OCI-LY3 (cell line): ENCODE measurements around the gene BAZ1B.

Experiments used
- H2AFZ ChIP-seq: fragments of 200-600, 300-600 bp; shearing (Covaris generic); 2 replicates; pipeline ENCODE4 v1.6.0; 2014; ENCODE audit warnings: antibody characterized with exemption, low read depth, low read length
- H3K27ac ChIP-seq: fragments of 200-600, 300-600 bp; sonication (generic); 2 replicates; pipeline ENCODE4 v1.5.1; 2014; ENCODE audit warnings: mild to moderate bottlenecking, low read length, moderate library complexity, mixed read lengths
- H3K27me3 ChIP-seq: fragments of 200-600, 300-600 bp; sonication (generic); 2 replicates; pipeline ENCODE4 v1.6.1; 2014; ENCODE audit warnings: low read depth, low read length, mixed read lengths
- H3K36me3 ChIP-seq: fragments of 200-600, 300-600 bp; sonication (generic); replicated peaks from 2 replicates; pipeline ENCODE3; 2014; ENCODE audit warnings: low read depth, low read length, mixed read lengths
- H3K4me1 ChIP-seq: fragments of 300-600, 200-600 bp; sonication (generic); 2 replicates; pipeline ENCODE4 v1.6.1; 2014; ENCODE audit warnings: low read length, mixed read lengths
- H3K4me2 ChIP-seq: fragments of 200-600, 300-600 bp; sonication (generic); 2 replicates; pipeline ENCODE4 v1.6.1; 2014; ENCODE audit warnings: low read length, mixed read lengths
- H3K4me3 ChIP-seq: fragments of 300-600, 200-600 bp; sonication (generic); 2 replicates; pipeline ENCODE4 v1.5.1; 2014; ENCODE audit warnings: antibody characterized with exemption, mild to moderate bottlenecking, low read length, moderate library complexity
- H3K79me2 ChIP-seq: fragments of 300-600, 200-600 bp; shearing (Covaris generic); 2 replicates; pipeline ENCODE4 v1.6.1; 2014; ENCODE audit warnings: mild to moderate bottlenecking, low read length, mixed read lengths
- H3K9ac ChIP-seq: fragments of 300-600, 200-600 bp; shearing (Covaris generic); 2 replicates; pipeline ENCODE4 v1.6.0; 2014; ENCODE audit warnings: mild to moderate bottlenecking, low read length, moderate library complexity
- H3K9me3 ChIP-seq: fragments of 200-600, 300-600 bp; shearing (Covaris generic); 2 replicates; pipeline ENCODE4 v1.6.1; 2014; ENCODE audit warnings: low read length, mixed read lengths; ENCODE audit not compliant: insufficient read depth
- H4K20me1 ChIP-seq: fragments of 200-600, 300-600 bp; sonication (generic); 2 replicates; pipeline ENCODE4 v1.6.1; 2016; ENCODE audit warnings: low read length, mixed read lengths; ENCODE audit not compliant: insufficient read depth
- EZH2phosphoT487 ChIP-seq: fragments of 200-600 bp; shearing (Covaris generic); IDR thresholded peaks from 2 replicates; pipeline ENCODE4 v1.6.1; 2018; ENCODE audit warnings: antibody characterized with exemption, mixed run types, low read depth
- TF ChIP-seq, protein P1 (sequence below): fragments of 200-600, 300-600 bp; sonication (generic); IDR thresholded peaks from 2 replicates; pipeline ENCODE4 v1.5.1; 2014; ENCODE audit warnings: antibody characterized with exemption, low read length, low read depth

The BAZ1B gene

DNA sequence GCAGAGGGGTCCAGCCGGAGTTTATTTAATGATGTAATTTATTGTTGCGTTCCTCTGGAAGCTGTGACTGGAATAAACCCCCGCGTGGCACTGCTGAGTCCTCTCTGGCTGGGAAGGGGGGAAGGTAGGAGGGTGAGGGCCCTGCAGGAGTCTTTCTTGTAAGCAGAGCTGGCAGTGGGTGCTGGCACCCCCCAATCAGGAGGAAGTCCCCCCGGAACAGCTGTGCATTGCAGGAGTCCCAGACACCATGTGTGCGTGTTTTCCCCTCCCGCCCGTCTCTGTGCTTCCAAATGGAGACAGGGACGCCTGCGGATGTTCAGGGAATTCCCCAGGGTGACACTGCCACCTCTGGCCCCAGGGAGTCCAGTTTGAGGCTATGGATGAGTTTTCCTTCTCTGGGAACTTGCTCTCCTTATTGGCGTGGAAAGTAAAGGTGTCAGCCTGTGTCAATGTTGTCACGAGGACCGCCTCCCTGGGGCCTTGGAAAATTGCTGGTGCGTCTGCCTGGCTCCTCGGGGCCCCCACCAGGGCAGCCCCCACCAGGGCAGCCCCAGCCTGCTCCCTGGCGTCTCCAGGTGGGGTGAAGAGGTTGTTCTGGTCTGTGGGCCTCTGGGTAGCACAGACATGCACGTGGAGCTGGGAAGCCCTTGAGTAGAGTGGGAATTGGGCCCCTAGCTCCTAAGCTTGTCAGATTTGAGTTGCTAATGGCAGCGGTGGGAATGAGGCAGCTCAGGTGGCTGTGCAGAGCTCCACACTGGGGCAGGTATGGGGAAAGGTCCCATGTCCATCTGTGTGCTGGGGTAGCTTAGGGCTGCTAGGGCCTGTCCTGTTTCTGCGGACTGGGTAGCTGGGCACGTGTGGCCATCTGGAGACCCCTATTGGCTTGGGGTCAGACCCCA, 85.8 kb downstream of the BAZ1B start:
- H3K79me2 ChIP-seq, result no peaks in the 10 kb centered on the region
- no peaks in the 10 kb centered on the region for H4K20me1 ChIP-seq
- H3K9ac ChIP-seq, result no peak overlapping the region
- no peak overlapping the region for H2AFZ ChIP-seq
- TF ChIP-seq EZH2phosphoT487, result no peak
- TF ChIP-seq, protein P1, sequence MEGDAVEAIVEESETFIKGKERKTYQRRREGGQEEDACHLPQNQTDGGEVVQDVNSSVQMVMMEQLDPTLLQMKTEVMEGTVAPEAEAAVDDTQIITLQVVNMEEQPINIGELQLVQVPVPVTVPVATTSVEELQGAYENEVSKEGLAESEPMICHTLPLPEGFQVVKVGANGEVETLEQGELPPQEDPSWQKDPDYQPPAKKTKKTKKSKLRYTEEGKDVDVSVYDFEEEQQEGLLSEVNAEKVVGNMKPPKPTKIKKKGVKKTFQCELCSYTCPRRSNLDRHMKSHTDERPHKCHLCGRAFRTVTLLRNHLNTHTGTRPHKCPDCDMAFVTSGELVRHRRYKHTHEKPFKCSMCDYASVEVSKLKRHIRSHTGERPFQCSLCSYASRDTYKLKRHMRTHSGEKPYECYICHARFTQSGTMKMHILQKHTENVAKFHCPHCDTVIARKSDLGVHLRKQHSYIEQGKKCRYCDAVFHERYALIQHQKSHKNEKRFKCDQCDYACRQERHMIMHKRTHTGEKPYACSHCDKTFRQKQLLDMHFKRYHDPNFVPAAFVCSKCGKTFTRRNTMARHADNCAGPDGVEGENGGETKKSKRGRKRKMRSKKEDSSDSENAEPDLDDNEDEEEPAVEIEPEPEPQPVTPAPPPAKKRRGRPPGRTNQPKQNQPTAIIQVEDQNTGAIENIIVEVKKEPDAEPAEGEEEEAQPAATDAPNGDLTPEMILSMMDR, result no peak
- no peaks in the 10 kb centered on the region for H3K36me3 ChIP-seq
- H3K4me3 ChIP-seq, result no peak overlapping the region
- H3K4me2 ChIP-seq, result no peak overlapping the region
- no peaks in the 10 kb centered on the region for H3K27me3 ChIP-seq
- no peak overlapping the region for H3K27ac ChIP-seq
- no peaks in the 10 kb centered on the region for H3K4me1 ChIP-seq
- H3K9me3 ChIP-seq, result no peaks in the 10 kb centered on the region

DNA sequence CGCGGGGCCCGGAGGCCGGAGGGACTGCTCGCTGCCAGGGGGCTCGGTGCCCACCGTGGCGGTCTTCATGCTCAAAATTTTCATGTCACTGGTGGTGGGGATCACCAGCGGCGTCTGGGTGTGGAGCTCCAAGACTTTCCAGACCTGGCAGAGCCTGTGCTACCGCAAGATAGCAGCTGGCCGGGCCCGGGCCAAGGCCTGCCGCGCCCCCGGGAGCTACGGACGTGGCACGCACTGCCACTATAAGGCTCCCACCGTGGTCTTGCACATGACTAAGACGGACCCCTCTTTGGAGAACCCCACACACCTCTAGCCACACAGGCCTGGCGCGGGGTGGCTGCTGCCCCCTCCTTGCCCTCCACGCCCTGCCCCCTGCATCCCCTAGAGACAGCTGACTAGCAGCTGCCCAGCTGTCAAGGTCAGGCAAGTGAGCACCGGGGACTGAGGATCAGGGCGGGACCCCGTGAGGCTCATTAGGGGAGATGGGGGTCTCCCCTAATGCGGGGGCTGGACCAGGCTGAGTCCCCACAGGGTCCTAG, 86.6 kb downstream of the BAZ1B start:
- Histone ChIP-seq H3K36me3 (no peaks in the 10 kb centered on the region), H3K4me2 (no peak overlapping the region), H3K27me3 (no peaks in the 10 kb centered on the region), H3K9me3 (no peaks in the 10 kb centered on the region), H3K79me2 (no peaks in the 10 kb centered on the region), H3K4me1 (no peaks in the 10 kb centered on the region), H2AFZ (no peak overlapping the region), H4K20me1 (no peaks in the 10 kb centered on the region), H3K4me3 (no peak overlapping the region), H3K9ac (no peak overlapping the region), H3K27ac (no peak overlapping the region)
- no peak for TF ChIP-seq EZH2phosphoT487
- TF ChIP-seq, protein P1, result no peak

DNA sequence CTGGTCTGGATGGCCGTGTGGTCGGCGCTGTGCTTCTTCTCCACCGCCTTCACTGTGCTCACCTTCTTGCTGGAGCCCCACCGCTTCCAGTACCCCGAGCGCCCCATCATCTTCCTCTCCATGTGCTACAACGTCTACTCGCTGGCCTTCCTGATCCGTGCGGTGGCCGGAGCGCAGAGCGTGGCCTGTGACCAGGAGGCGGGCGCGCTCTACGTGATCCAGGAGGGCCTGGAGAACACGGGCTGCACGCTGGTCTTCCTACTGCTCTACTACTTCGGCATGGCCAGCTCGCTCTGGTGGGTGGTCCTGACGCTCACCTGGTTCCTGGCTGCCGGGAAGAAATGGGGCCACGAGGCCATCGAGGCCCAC, 87.4 kb downstream of the BAZ1B start:
- Histone ChIP-seq H3K27me3 (no peaks in the 10 kb centered on the region), H3K4me3 (no peak overlapping the region), H4K20me1 (no peaks in the 10 kb centered on the region), H3K9ac (no peak overlapping the region), H3K27ac (no peak overlapping the region), H2AFZ (no peak overlapping the region), H3K36me3 (no peaks in the 10 kb centered on the region), H3K4me1 (no peaks in the 10 kb centered on the region), H3K79me2 (no peaks in the 10 kb centered on the region), H3K9me3 (no peaks in the 10 kb centered on the region), H3K4me2 (no peak overlapping the region)
- TF ChIP-seq EZH2phosphoT487, result no peak
- TF ChIP-seq, protein P1, result no peak

DNA sequence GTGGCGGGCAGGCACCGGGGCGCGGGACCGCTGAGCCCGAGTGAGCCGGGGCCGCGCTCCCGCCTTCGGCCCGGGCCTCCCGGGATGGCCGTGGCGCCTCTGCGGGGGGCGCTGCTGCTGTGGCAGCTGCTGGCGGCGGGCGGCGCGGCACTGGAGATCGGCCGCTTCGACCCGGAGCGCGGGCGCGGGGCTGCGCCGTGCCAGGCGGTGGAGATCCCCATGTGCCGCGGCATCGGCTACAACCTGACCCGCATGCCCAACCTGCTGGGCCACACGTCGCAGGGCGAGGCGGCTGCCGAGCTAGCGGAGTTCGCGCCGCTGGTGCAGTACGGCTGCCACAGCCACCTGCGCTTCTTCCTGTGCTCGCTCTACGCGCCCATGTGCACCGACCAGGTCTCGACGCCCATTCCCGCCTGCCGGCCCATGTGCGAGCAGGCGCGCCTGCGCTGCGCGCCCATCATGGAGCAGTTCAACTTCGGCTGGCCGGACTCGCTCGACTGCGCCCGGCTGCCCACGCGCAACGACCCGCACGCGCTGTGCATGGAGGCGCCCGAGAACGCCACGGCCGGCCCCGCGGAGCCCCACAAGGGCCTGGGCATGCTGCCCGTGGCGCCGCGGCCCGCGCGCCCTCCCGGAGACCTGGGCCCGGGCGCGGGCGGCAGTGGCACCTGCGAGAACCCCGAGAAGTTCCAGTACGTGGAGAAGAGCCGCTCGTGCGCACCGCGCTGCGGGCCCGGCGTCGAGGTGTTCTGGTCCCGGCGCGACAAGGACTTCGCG, 88.0 kb downstream of the BAZ1B start:
- H3K4me3 ChIP-seq, result no peak overlapping the region
- no peaks in the 10 kb centered on the region for H3K27me3 ChIP-seq
- TF ChIP-seq, protein P1, result no peak
- TF ChIP-seq EZH2phosphoT487, result no peak
- no peak overlapping the region for H3K27ac ChIP-seq
- H3K9ac ChIP-seq, result no peak overlapping the region
- no peak overlapping the region for H3K4me2 ChIP-seq
- no peaks in the 10 kb centered on the region for H3K9me3 ChIP-seq
- no peaks in the 10 kb centered on the region for H3K79me2 ChIP-seq
- no peaks in the 10 kb centered on the region for H3K36me3 ChIP-seq
- H3K4me1 ChIP-seq, result no peaks in the 10 kb centered on the region
- no peaks in the 10 kb centered on the region for H4K20me1 ChIP-seq
- H2AFZ ChIP-seq, result no peak overlapping the region
